Esophagus (tissue), 2 donors: ENCODE data around the gene BRD4. TPM values are rescaled to one million over a fixed set of nuclear protein-coding genes. Genes with fewer than 3 reads are reported as not detected.
A peak's percentile ranks its signal among the peaks of the same experiment; 100 is the strongest.

ENCODE experiments used
- H3K27ac ChIP-seq, 2 donors: one replicate each; pipeline ENCODE4 v1.5.1; 2013; ENCODE audit warnings: low read depth in 2 of 2, mild to moderate bottlenecking in 2 of 2, inconsistent platforms in 1 of 2, low read length in 1 of 2, moderate library complexity in 1 of 2
- H3K27me3 ChIP-seq, 2 donors: one replicate each; pipeline ENCODE4 v1.6.1; 2013; ENCODE audit warnings: low read length in 2 of 2, control low read depth in 1 of 2, mild to moderate bottlenecking in 1 of 2; ENCODE audit not compliant: insufficient read depth in 2 of 2, control insufficient read depth in 1 of 2
- H3K36me3 ChIP-seq, 2 donors: one replicate each; pipeline ENCODE4 v1.6.1; 2013; ENCODE audit warnings: low read length in 1 of 2; ENCODE audit not compliant: control insufficient read depth in 2 of 2, insufficient read depth in 2 of 2
- H3K4me1 ChIP-seq, 2 donors: one replicate each; pipeline ENCODE4 v1.6.1; 2013; ENCODE audit warnings: low read length in 1 of 2; ENCODE audit not compliant: control insufficient read depth in 2 of 2, insufficient read depth in 2 of 2
- H3K4me3 ChIP-seq, 2 donors: one replicate each; pipeline ENCODE4 v1.5.1; 2013; ENCODE audit warnings: low read length in 2 of 2, mild to moderate bottlenecking in 2 of 2, low read depth in 1 of 2, moderate library complexity in 1 of 2
- H3K9me3 ChIP-seq, 2 donors: one replicate each; pipeline ENCODE4 v1.6.1; 2013; ENCODE audit warnings: mild to moderate bottlenecking in 2 of 2, low read depth in 1 of 2, low read length in 1 of 2, moderate library complexity in 1 of 2; ENCODE audit not compliant: control insufficient read depth in 2 of 2, insufficient read depth in 1 of 2
- WGBS, 2 donors: extraction: QIAGEN DNeasy Blood & Tissue Kit; methylation state at CpG; one replicate each; pipeline ENCODE4 v1.1.7; 2013; 5-methylcytosine and 5-hydroxymethylcytosine counted together
- polyA plus RNA-seq, 2 donors: library from polyadenylated mRNA; stranded (reverse); fragments of 200-250 nt; gene quantifications; one replicate each; pipeline ENCODE4 v1.2.3, GENCODE V29; 2013
- donor health status: healthy with polysubstance abuse.
- donor health status: Bipolar disorder and iron deficiency.

Gene BRD4
- polyA plus RNA-seq, 2 donors: 13.9 to 27.4 TPM

- H3K4me3 ChIP-seq: no peak overlapping the region
- peak overlapping the region in 1 of 2 donors; percentile 56 for H3K27ac ChIP-seq
- WGBS, 2 donors: 42 to 49% methylated on average over 10 of the region's 10 CpGs
- H3K9me3 ChIP-seq: no peaks in the 10 kb centered on the region
- H3K36me3 ChIP-seq: peaks cover 0 to 4% of the 10 kb centered on the region in 2 donors
- peaks cover 9 to 44% of the 10 kb centered on the region in 2 donors for H3K4me1 ChIP-seq
- no peaks in the 10 kb centered on the region for H3K27me3 ChIP-seq
Observed at GRCh38 chr19:15293781-15294491, 38.4 kb downstream of the BRD4 start.

DNA sequence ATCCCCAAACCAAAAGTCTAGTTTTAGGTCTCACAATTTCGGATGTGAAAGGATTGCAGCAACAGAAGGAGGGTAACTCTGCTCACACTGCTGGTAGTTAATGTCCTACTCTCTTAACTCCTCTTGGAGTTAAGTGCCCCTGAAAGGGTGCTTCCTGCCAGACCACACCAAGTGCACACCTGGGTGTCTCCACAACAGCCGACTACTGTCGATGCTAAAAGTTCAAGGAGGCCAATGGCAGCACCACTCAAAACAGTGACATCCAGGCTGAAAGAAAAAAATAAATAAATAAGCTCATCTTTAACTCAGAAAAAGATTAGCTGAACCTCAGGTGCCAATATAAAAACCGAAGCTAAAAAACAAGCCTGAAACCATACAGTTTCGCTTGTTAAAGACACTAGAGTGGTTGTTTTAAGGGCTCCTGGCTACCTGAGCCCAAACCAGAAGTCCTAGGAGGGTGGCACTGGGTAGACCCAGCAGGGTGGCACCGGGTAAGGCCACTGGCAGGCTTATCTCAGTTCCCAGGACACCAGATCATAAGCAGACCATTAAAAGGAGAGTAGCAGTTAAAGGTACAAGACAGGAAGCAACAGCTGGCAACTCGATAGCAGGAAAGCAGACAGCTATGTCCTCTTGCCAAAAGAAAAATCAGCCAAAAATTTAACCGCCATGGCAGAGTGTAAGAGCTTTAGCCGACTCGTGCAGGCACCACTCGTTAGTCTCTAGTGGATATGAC is 39.3 kb downstream of the BRD4 start:
- no peaks in the 10 kb centered on the region for H3K9me3 ChIP-seq
- WGBS, 2 donors: 22 to 31% methylated on average over 11 of the region's 11 CpGs

DNA sequence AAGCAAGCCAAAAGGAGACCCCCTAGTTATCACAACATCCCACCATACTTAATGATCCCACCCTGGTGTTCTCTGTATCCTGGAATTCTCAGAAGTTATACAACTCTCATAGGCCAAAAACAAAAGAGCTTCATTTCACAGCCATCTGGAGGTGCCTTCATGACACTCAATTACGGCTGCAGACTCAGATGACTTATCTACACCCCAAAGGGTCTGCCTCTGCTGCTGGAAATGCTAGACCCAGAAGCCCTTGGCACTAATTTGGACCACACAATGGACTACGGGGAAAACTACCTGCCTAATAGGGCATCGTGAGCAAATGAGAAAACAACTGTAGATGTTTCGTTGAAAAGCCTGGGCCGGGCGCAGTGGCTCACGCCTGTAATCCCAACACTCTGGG is 40.2 kb downstream of the BRD4 start:
- 93 to 98% methylated on average over 7 of the region's 7 CpGs for WGBS, 2 donors
- H3K9me3 ChIP-seq: no peaks in the 10 kb centered on the region
- peaks cover 9 to 34% of the 10 kb centered on the region in 2 donors for H3K4me1 ChIP-seq
- H3K4me3 ChIP-seq: no peak overlapping the region
- H3K27ac ChIP-seq: no peak overlapping the region
- H3K36me3 ChIP-seq: peaks cover 0 to 4% of the 10 kb centered on the region in 2 donors
- no peaks in the 10 kb centered on the region for H3K27me3 ChIP-seq

More for the DNA sequence above, 39.3 kb downstream of the BRD4 start:
- no peak overlapping the region for H3K4me3 ChIP-seq
- H3K36me3 ChIP-seq: peaks cover 0 to 4% of the 10 kb centered on the region in 2 donors
- H3K27me3 ChIP-seq: no peaks in the 10 kb centered on the region
- H3K27ac ChIP-seq: peak overlapping the region; percentile 34 to 54
- H3K4me1 ChIP-seq: peaks cover 9 to 43% of the 10 kb centered on the region in 2 donors

- H3K4me1 ChIP-seq: peaks cover 11 to 29% of the 10 kb centered on the region in 2 donors
- WGBS, 2 donors: 46 to 53% methylated on average over 4 of the region's 4 CpGs
- no peak overlapping the region for H3K4me3 ChIP-seq
- no peak overlapping the region for H3K27ac ChIP-seq
- peaks cover 0 to 4% of the 10 kb centered on the region in 2 donors for H3K36me3 ChIP-seq
- no peaks in the 10 kb centered on the region for H3K9me3 ChIP-seq
- H3K27me3 ChIP-seq: no peaks in the 10 kb centered on the region
Observed at GRCh38 chr19:15291548-15292021, 40.8 kb downstream of the BRD4 start.

GRCh38 chr19:15291089-15291488 is 41.2 kb downstream of the BRD4 start:
- Histone ChIP-seq H3K27ac (peak overlapping the region in 1 of 2 donors; percentile 9), H3K4me1 (peaks cover 14 to 27% of the 10 kb centered on the region in 2 donors)
- WGBS, 2 donors: 89 to 90% methylated on average over 1 of the region's 1 CpG

GRCh38 chr19:15290166-15290565 is 42.2 kb downstream of the BRD4 start:
- Histone ChIP-seq H3K27ac (no peak overlapping the region), H3K9me3 (no peaks in the 10 kb centered on the region), H3K27me3 (no peaks in the 10 kb centered on the region), H3K36me3 (peaks cover 0 to 2% of the 10 kb centered on the region in 2 donors), H3K4me1 (peaks cover 15 to 28% of the 10 kb centered on the region in 2 donors), H3K4me3 (no peak overlapping the region)
- WGBS, 2 donors: 60 to 61% methylated on average over 7 of the region's 7 CpGs

More at GRCh38 chr19:15291089-15291488, 41.2 kb downstream of the BRD4 start:
- H3K27me3 ChIP-seq: no peaks in the 10 kb centered on the region
- no peaks in the 10 kb centered on the region for H3K9me3 ChIP-seq
- H3K4me3 ChIP-seq: no peak overlapping the region
- peaks cover 0 to 2% of the 10 kb centered on the region in 2 donors for H3K36me3 ChIP-seq

DNA sequence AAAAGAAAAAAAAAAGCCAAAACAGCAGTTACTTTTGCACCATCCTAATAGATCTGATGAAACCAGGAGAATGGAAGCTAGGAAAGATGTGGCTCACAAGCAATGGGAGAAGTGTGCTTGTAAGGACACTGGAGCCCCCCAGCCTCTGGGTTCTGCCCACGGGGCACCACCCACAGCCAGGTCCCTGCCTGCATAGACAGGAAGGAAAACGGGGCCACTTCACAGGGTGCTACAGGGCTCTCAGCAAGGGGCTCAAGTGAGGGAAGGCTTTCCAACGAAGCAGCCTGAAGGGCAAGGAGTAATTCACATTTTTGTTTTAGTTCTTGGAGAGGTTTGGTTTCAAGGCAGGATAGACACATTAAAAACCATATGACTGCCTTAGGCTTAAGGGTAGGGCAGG is 42.7 kb downstream of the BRD4 start:
- peaks cover 0 to 2% of the 10 kb centered on the region in 2 donors for H3K36me3 ChIP-seq
- WGBS, 2 donors: 52 to 55% methylated on average over 3 of the region's 3 CpGs
- peaks cover 16 to 27% of the 10 kb centered on the region in 2 donors for H3K4me1 ChIP-seq
- H3K9me3 ChIP-seq: no peaks in the 10 kb centered on the region
- no peak overlapping the region for H3K4me3 ChIP-seq
- peak overlapping the region in 1 of 2 donors; percentile 9 for H3K27ac ChIP-seq
- no peaks in the 10 kb centered on the region for H3K27me3 ChIP-seq

- Histone ChIP-seq H3K4me3 (no peak overlapping the region), H3K36me3 (no peaks in the 10 kb centered on the region), H3K9me3 (no peaks in the 10 kb centered on the region), H3K27ac (peak overlapping the region in 1 of 2 donors; percentile 1), H3K4me1 (peaks cover 18 to 31% of the 10 kb centered on the region in 2 donors), H3K27me3 (no peaks in the 10 kb centered on the region)
- 19 to 26% methylated on average over 14 of the region's 14 CpGs for WGBS, 2 donors
Observed at GRCh38 chr19:15288146-15288963, 44.0 kb downstream of the BRD4 start.

GRCh38 chr19:15287496-15287895 is 44.8 kb downstream of the BRD4 start:
- no peaks in the 10 kb centered on the region for H3K9me3 ChIP-seq
- 67 to 78% methylated on average over 10 of the region's 10 CpGs for WGBS, 2 donors
- H3K36me3 ChIP-seq: no peaks in the 10 kb centered on the region
- H3K4me3 ChIP-seq: no peak overlapping the region
- H3K27me3 ChIP-seq: no peaks in the 10 kb centered on the region
- H3K27ac ChIP-seq: no peak overlapping the region
- H3K4me1 ChIP-seq: peaks cover 19 to 28% of the 10 kb centered on the region in 2 donors
